ENCODE data around the gene PTPRA. TPM values are rescaled to one million over a fixed set of nuclear protein-coding genes. Genes with fewer than 3 reads are reported as not detected.

Gene PTPRA
- total and polyA plus RNA-seq, 2 donors from 2014 or later, result 33.1 to 70.3 TPM

DNA sequence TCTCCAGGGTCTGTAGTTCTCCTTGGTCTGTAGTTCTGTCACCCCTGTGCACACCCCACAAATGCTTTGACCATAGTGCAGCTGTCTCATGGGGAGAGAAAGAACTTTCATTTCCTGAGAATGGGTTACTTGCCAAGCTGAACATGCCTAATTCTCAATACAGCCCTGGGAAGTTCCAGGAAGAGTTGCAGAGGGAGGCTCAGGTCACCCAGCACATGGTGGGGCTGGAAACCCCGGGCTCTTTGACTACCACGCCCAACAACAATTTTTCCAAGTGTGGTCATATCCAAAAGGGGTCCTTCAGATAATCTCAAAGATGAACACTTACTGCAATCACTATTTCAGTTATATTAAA lies 2.2 kb upstream of the PTPRA start:
- H3K27me3 ChIP-seq (ENCODE audit: control insufficient read depth, insufficient read depth, low read length), result peaks cover 7% of the 10 kb centered on the region
- no peak for FAIRE-seq
- TF ChIP-seq, protein P1, sequence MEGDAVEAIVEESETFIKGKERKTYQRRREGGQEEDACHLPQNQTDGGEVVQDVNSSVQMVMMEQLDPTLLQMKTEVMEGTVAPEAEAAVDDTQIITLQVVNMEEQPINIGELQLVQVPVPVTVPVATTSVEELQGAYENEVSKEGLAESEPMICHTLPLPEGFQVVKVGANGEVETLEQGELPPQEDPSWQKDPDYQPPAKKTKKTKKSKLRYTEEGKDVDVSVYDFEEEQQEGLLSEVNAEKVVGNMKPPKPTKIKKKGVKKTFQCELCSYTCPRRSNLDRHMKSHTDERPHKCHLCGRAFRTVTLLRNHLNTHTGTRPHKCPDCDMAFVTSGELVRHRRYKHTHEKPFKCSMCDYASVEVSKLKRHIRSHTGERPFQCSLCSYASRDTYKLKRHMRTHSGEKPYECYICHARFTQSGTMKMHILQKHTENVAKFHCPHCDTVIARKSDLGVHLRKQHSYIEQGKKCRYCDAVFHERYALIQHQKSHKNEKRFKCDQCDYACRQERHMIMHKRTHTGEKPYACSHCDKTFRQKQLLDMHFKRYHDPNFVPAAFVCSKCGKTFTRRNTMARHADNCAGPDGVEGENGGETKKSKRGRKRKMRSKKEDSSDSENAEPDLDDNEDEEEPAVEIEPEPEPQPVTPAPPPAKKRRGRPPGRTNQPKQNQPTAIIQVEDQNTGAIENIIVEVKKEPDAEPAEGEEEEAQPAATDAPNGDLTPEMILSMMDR (IDR thresholded peaks at IDR 0.05; ENCODE audit: borderline replicate concordance, extremely low read depth, insufficient read depth), result no peak
- H3K9ac ChIP-seq (ENCODE audit: low read length in 3 of 3), result no peak overlapping the region
- no peak for DNase-seq
- no peak overlapping the region for H3K27ac ChIP-seq (ENCODE audit: low read depth in 2 of 2, low read length in 2 of 2)
- intact Hi-C loops (cut with DNase I), result no loop called here
- peaks cover 0 to 2% (median 0%) of the 10 kb centered on the region in 3 donors for H3K36me3 ChIP-seq (ENCODE audit: control insufficient read depth in 2 of 3, insufficient read depth in 3 of 3, low read length in 3 of 3)
- H3K4me3 ChIP-seq (ENCODE audit: low read length in 3 of 3), result no peak overlapping the region
- no peaks in the 10 kb centered on the region for H3K9me3 ChIP-seq (ENCODE audit: control insufficient read depth in 2 of 3, insufficient read depth in 1 of 3, low read length in 3 of 3)
- peaks cover 4 to 25% (median 8%) of the 10 kb centered on the region in 3 donors for H3K4me1 ChIP-seq (ENCODE audit: control insufficient read depth in 2 of 3, insufficient read depth in 2 of 3, low read depth in 1 of 3, low read length in 3 of 3)

DNA sequence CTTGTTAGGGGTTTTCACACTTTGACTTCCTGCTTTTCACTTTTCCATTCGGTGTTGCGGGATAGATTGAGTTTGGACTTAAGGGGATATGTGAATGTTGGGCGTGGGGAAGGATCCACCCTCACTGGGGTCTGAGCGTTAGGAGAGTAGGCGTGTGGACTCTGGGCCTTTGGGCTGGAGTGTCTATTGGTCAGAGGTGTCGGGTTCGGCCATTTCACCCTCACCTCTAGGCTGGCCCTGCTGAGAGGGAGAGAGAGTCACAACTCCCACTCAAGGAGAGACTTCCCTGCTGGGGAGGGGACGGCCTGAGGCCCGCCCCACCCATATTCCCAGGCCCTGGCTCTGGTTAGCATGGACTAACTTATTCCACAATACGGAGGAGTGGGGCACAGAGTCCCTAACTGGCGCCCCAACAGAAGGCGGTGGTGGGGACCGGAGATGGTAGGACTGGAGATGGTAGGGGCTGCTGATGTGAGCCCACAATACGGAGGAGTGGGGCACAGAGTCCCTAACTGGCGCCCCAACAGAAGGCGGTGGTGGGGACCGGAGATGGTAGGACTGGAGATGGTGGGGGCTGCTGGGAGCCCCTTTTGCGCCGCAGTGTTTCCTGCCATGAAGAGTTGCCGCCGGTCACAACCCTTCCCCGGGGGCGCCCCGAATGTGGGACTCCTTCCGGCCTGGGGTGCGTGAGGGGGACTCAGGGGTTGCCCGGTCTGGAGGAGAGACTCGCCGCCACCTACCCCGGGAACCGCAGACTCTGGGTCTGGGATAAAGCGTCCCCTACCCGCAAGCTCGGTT lies 1.4 kb upstream of the PTPRA start:
- Histone ChIP-seq H3K27me3 (ENCODE audit: control insufficient read depth, insufficient read depth, low read length) (peaks cover 7% of the 10 kb centered on the region), H3K27ac (ENCODE audit: low read depth in 2 of 2, low read length in 2 of 2) (no peak overlapping the region), H3K9ac (ENCODE audit: low read length in 3 of 3) (peak overlapping the region in 1 of 3 donors; percentile 75), H3K4me3 (ENCODE audit: low read length in 3 of 3) (peak overlapping the region in 2 of 3 donors; percentile 85 to 86), H3K36me3 (ENCODE audit: control insufficient read depth in 2 of 3, insufficient read depth in 3 of 3, low read length in 3 of 3) (no peaks in the 10 kb centered on the region), H3K9me3 (ENCODE audit: control insufficient read depth in 2 of 3, insufficient read depth in 1 of 3, low read length in 3 of 3) (no peaks in the 10 kb centered on the region), H3K4me1 (ENCODE audit: control insufficient read depth in 2 of 3, insufficient read depth in 2 of 3, low read depth in 1 of 3, low read length in 3 of 3) (peaks cover 4 to 25% (median 8%) of the 10 kb centered on the region in 3 donors)
- intact Hi-C loops (cut with DNase I), result no loop called here
- DNase-seq (peak in 1 of 5 donors; percentile 82), FAIRE-seq (no peak)
- TF ChIP-seq, protein P1 (IDR thresholded peaks at IDR 0.05; ENCODE audit: borderline replicate concordance, extremely low read depth, insufficient read depth), result no peak

DNA sequence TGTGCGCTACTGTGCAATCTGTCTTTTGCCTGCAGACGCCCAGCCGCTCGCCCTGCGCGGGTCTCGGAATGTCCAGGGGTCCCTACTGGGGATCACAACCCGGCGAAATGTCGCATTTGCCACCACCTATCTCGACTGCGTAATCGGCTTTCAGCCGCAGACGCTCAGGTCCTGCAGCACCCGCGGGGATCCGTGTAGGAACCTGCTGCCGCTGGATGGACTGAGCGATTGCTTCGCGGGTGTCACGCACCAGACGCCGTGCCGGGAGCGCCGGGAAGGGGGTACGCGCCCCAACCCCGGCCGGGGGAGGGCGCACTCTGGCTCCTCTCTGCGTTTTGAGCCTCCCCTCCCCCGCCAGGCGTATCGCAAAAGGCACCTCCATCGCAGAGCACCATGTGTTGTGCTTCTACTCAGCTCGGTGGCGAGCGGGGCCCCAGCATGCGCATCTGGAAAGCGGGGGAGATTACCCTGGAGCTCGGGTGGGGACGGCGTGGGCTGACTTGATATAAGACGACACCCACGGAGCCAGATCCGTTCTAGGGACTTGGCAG lies 747 bp upstream of the PTPRA start:
- FAIRE-seq, result no peak
- Histone ChIP-seq H3K4me3 (ENCODE audit: low read length in 3 of 3) (peak overlapping the region; percentile 58 to 86 (median 85)), H3K4me1 (ENCODE audit: control insufficient read depth in 2 of 3, insufficient read depth in 2 of 3, low read depth in 1 of 3, low read length in 3 of 3) (peaks cover 4 to 25% (median 8%) of the 10 kb centered on the region in 3 donors), H3K27ac (ENCODE audit: low read depth in 2 of 2, low read length in 2 of 2) (no peak overlapping the region), H3K36me3 (ENCODE audit: control insufficient read depth in 2 of 3, insufficient read depth in 3 of 3, low read length in 3 of 3) (no peaks in the 10 kb centered on the region), H3K9ac (ENCODE audit: low read length in 3 of 3) (peak overlapping the region; percentile 20 to 75 (median 42)), H3K27me3 (ENCODE audit: control insufficient read depth, insufficient read depth, low read length) (peaks cover 7% of the 10 kb centered on the region), H3K9me3 (ENCODE audit: control insufficient read depth in 2 of 3, insufficient read depth in 1 of 3, low read length in 3 of 3) (no peaks in the 10 kb centered on the region)
- DNase-seq, result peak; percentile 44 to 89 (median 64)
- TF ChIP-seq, protein P1 (IDR thresholded peaks at IDR 0.05; ENCODE audit: borderline replicate concordance, extremely low read depth, insufficient read depth), result peak; percentile 1
- intact Hi-C loops (cut with DNase I), result no loop called here
